SU-DHL-6 (cell line): ENCODE data around the gene ATP2A3.

Experiments
- H2AFZ ChIP-seq: fragments of 200-600 bp; sonication (generic); 2 replicates; pipeline ENCODE4 v1.6.1; 2014; ENCODE audit warnings: low read depth, mild to moderate bottlenecking, moderate library complexity, mixed read lengths, antibody characterized with exemption, low read length; ENCODE audit not compliant: severe bottlenecking
- H3F3A ChIP-seq: fragments of 200-600 bp; shearing (Covaris generic); 2 replicates; pipeline ENCODE4 v1.6.0; 2016; ENCODE audit warnings: antibody characterized with exemption, mild to moderate bottlenecking; ENCODE audit not compliant: insufficient read depth
- H3K27ac ChIP-seq: fragments of 200-600 bp; sonication (generic); 2 replicates; pipeline ENCODE4 v1.5.1; 2016; ENCODE audit warnings: low read depth, mild to moderate bottlenecking, low read length, moderate library complexity, mixed read lengths
- H3K27me3 ChIP-seq: fragments of 200-600 bp; sonication (generic), shearing (Covaris generic); 2 replicates; pipeline ENCODE4 v1.6.0; 2014; ENCODE audit warnings: mild to moderate bottlenecking, low read length
- H3K36me3 ChIP-seq: fragments of 200-600 bp; sonication (generic); 2 replicates; pipeline ENCODE4 v1.6.1; 2014; ENCODE audit warnings: mild to moderate bottlenecking, low read length, mixed read lengths
- H3K4me2 ChIP-seq: fragments of 300-600, 200-600 bp; shearing (Covaris generic), sonication (generic); 2 replicates; pipeline ENCODE4 v1.6.0; 2014; ENCODE audit warnings: low read length, low read depth, mild to moderate bottlenecking; ENCODE audit not compliant: poor library complexity, severe bottlenecking
- H3K4me3 ChIP-seq: fragments of 200-600 bp; sonication (generic); 2 replicates; pipeline ENCODE4 v1.5.1; 2014; ENCODE audit warnings: antibody characterized with exemption, low read length, mild to moderate bottlenecking, mixed read lengths; ENCODE audit not compliant: insufficient read depth, poor library complexity, severe bottlenecking
- H3K79me2 ChIP-seq: fragments of 200-600 bp; sonication (generic); 2 replicates; pipeline ENCODE4 v1.6.1; 2014; ENCODE audit warnings: mild to moderate bottlenecking, low read length, moderate library complexity; ENCODE audit not compliant: insufficient read depth
- H3K9ac ChIP-seq: fragments of 200-600 bp; sonication (generic); 2 replicates; pipeline ENCODE4 v1.7.0; 2014; ENCODE audit warnings: mild to moderate bottlenecking, low read length
- H3K9me2 ChIP-seq: fragments of 200-600 bp; sonication (generic); replicated peaks from 2 replicates; pipeline ENCODE4 v1.6.1; 2014; ENCODE audit warnings: low read length; ENCODE audit not compliant: insufficient read depth
- H3K9me3 ChIP-seq: fragments of 200-600 bp; sonication (generic); 2 replicates; pipeline ENCODE4 v1.6.1; 2014; ENCODE audit warnings: low read length, mixed read lengths; ENCODE audit not compliant: insufficient read depth
- H4K20me1 ChIP-seq: fragments of 200-600 bp; sonication (generic); 2 replicates; pipeline ENCODE4 v1.6.1; 2014; ENCODE audit warnings: low read depth, mild to moderate bottlenecking, antibody characterized with exemption, low read length, moderate library complexity, mixed read lengths
- CTCF ChIP-seq: fragments of 200-600 bp; sonication (generic); IDR thresholded peaks from one replicate; pipeline ENCODE4 v1.5.1; 2017; ENCODE audit warnings: antibody characterized with exemption, mild to moderate bottlenecking, low read length, moderate library complexity; ENCODE audit not compliant: insufficient read depth, poor library complexity, severe bottlenecking
- EZH2phosphoT487 ChIP-seq: fragments of 200-600 bp; sonication (generic), shearing (Covaris generic); conservative IDR thresholded peaks from 2 replicates; pipeline ENCODE4 v1.6.1; 2018; ENCODE audit warnings: mild to moderate bottlenecking, antibody characterized with exemption, low read length, moderate library complexity, mixed read lengths

ATP2A3 gene

GRCh38 chr17:3968886-3969524 lies 4.8 kb upstream of the ATP2A3 start:
- H3F3A ChIP-seq, result peaks cover 9% of the 10 kb centered on the region; the same call in 1 of the 2 replicates
- no peak for TF ChIP-seq CTCF
- no peaks in the 10 kb centered on the region for H3K27me3 ChIP-seq
- H3K27ac ChIP-seq, result no peak overlapping the region
- H4K20me1 ChIP-seq, result no peaks in the 10 kb centered on the region
- H3K4me2 ChIP-seq, result no peak overlapping the region
- no peaks in the 10 kb centered on the region for H3K36me3 ChIP-seq
- no peaks in the 10 kb centered on the region for H3K9me2 ChIP-seq
- H3K4me3 ChIP-seq, result no peak overlapping the region
- H3K9me3 ChIP-seq, result no peaks in the 10 kb centered on the region
- no peaks in the 10 kb centered on the region for H3K79me2 ChIP-seq
- no peak overlapping the region for H2AFZ ChIP-seq
- no peak overlapping the region for H3K9ac ChIP-seq

- Histone ChIP-seq H3K9me2 (no peaks in the 10 kb centered on the region), H3K9ac (no peak overlapping the region), H3K4me3 (no peak overlapping the region), H3K4me2 (no peak overlapping the region), H4K20me1 (no peaks in the 10 kb centered on the region), H3K27ac (no peak overlapping the region), H3K36me3 (no peaks in the 10 kb centered on the region), H3K27me3 (no peaks in the 10 kb centered on the region), H3K79me2 (peaks cover 8% of the 10 kb centered on the region), H3K9me3 (no peaks in the 10 kb centered on the region), H2AFZ (no peak overlapping the region), H3F3A (peaks cover 13% of the 10 kb centered on the region)
- TF ChIP-seq CTCF (no peak), EZH2phosphoT487 (no peak)
Observed at GRCh38 chr17:3968015-3968414, 3.8 kb upstream of the ATP2A3 start.

GRCh38 chr17:3966720-3967363 lies 2.6 kb upstream of the ATP2A3 start:
- H3K4me2 ChIP-seq, result no peak overlapping the region
- peaks cover 20% of the 10 kb centered on the region for H3K79me2 ChIP-seq
- no peaks in the 10 kb centered on the region for H3K36me3 ChIP-seq
- peaks cover 25% of the 10 kb centered on the region for H3F3A ChIP-seq
- H3K27me3 ChIP-seq, result no peaks in the 10 kb centered on the region
- no peaks in the 10 kb centered on the region for H4K20me1 ChIP-seq
- TF ChIP-seq CTCF, result peak; percentile 23
- no peak for TF ChIP-seq EZH2phosphoT487
- no peaks in the 10 kb centered on the region for H3K9me2 ChIP-seq
- no peak overlapping the region for H3K4me3 ChIP-seq
- no peak overlapping the region for H2AFZ ChIP-seq
- H3K9ac ChIP-seq, result no peak overlapping the region
- no peak overlapping the region for H3K27ac ChIP-seq
- no peaks in the 10 kb centered on the region for H3K9me3 ChIP-seq
